Astrocyte of the cerebellum (primary cell): Measurements from ENCODE around the gene GATA5.

Source experiments
- DNase-seq: peaks from one replicate; pipeline ENCODE4 v3.0.0-alpha.2; 2011; ENCODE audit warnings: low read depth
- H3K4me3 ChIP-seq: 2 replicates; pipeline ENCODE4 v1.5.1; 2011; ENCODE audit warnings: mild to moderate bottlenecking, low read depth, low read length, moderate library complexity
- in situ Hi-C: cut with HindIII; loops from 2 replicates; pipeline ENCODE4 v1.10.0; 2017; ENCODE audit warnings: low sequenced_read_pairs
- TF ChIP-seq, protein P1 (sequence below): IDR thresholded peaks from 2 replicates; pipeline ENCODE4 v1.5.1; 2012; ENCODE audit warnings: low read length, low read depth, moderate library complexity, mild to moderate bottlenecking; ENCODE audit errors: missing control alignments

The GATA5 gene

DNA sequence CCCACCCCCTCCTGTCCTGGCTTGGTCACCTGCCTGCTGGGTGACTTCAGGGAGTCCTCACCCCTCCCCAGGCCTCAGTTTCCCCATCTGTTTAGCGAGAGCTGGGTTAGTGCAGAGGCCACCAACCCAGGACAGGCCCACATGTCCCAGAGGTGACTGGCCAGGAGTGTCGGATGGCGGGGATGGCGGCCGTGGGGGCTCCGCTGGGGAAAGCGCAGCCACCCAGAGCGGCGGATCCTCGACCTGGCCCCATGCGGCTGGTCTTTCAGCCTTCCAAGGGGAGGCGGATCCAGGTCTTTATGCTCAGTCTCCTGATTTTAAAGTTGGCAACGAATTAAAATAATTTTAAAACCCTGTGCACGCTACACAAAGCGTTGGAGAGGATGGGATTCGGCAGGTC is 31.0 kb upstream of the GATA5 start:
- no peak overlapping the region for H3K4me3 ChIP-seq
- DNase-seq: no peak
- in situ Hi-C loops: no loop called here
- TF ChIP-seq, protein P1, sequence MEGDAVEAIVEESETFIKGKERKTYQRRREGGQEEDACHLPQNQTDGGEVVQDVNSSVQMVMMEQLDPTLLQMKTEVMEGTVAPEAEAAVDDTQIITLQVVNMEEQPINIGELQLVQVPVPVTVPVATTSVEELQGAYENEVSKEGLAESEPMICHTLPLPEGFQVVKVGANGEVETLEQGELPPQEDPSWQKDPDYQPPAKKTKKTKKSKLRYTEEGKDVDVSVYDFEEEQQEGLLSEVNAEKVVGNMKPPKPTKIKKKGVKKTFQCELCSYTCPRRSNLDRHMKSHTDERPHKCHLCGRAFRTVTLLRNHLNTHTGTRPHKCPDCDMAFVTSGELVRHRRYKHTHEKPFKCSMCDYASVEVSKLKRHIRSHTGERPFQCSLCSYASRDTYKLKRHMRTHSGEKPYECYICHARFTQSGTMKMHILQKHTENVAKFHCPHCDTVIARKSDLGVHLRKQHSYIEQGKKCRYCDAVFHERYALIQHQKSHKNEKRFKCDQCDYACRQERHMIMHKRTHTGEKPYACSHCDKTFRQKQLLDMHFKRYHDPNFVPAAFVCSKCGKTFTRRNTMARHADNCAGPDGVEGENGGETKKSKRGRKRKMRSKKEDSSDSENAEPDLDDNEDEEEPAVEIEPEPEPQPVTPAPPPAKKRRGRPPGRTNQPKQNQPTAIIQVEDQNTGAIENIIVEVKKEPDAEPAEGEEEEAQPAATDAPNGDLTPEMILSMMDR: no peak

DNA sequence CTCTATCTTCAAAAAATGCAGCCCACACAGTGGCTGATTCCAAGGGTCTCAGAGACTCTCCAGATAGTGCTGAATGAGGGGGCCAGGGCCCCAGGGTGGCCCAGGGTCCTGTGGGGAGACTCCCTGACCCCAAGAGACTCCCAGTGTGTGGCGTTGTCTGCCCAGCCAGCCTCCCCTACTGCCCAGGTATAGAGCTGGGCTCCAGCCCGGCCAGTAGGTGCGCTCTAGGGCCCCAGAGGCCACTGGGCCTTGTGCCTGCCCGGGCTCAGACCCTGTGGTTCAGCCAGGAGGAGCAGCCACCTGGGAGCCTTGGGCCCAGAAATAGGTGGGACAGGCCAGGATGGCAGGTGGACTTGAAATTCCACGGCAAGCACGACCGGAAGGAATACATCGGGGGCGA is 30.3 kb upstream of the GATA5 start:
- no peak overlapping the region for H3K4me3 ChIP-seq
- DNase-seq: no peak
- TF ChIP-seq, protein P1: no peak
- in situ Hi-C loops: no loop called here

DNA sequence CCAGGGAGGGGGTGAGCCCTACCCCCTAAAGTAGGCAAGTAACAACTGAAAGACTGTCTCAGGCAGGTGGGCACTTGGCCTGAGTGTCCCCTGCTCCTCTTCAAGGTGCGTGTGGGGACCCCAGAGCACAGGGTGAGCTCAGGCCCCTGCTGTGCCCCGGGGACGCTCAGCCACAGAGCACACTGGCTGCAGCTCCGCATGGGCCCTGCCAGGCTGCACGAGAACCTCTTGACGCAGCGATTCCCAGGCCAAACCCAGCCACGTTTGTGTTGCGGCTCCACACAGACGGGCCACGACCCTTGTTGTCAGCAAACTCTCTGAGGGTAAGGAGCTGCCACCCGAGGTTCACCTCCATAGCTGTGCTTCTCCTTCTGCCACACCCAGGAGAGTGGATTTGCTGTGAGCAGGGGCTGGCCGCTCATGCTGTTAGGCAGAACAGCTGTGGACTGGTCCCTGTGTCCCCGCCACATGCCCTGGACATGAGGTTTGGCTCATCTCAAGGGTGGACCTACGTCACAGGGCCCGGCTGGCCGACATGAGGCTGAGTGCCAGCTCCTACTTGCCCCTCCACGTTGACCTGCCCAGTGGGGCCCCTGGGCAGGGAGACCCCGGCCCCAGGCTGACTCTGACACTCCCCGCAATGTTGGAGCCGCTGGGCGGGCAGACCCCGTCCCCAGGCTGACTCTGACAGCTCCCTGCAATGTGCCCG is 29.7 kb upstream of the GATA5 start:
- H3K4me3 ChIP-seq: no peak overlapping the region
- TF ChIP-seq, protein P1: no peak
- no peak for DNase-seq
- in situ Hi-C loops: no loop called here

DNA sequence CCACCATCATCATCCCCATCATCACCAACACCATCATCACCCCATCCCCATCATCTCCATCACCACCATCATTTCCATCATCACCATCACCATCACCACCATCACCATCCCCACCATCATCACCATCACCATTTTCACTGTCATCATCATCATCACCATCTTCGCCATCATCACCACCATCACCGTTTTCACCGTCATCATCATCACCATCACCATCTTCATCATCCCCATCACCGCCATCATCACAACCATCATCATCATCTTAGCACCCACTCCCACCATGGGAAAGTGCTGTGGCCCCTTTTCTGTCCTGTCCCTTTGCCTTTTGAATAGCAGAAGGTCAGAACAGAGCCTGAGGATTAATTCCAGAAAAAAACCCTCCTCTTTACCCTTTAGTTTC is 28.5 kb upstream of the GATA5 start:
- in situ Hi-C loops: no loop called here
- TF ChIP-seq, protein P1: no peak
- DNase-seq: no peak
- H3K4me3 ChIP-seq: no peak overlapping the region

DNA sequence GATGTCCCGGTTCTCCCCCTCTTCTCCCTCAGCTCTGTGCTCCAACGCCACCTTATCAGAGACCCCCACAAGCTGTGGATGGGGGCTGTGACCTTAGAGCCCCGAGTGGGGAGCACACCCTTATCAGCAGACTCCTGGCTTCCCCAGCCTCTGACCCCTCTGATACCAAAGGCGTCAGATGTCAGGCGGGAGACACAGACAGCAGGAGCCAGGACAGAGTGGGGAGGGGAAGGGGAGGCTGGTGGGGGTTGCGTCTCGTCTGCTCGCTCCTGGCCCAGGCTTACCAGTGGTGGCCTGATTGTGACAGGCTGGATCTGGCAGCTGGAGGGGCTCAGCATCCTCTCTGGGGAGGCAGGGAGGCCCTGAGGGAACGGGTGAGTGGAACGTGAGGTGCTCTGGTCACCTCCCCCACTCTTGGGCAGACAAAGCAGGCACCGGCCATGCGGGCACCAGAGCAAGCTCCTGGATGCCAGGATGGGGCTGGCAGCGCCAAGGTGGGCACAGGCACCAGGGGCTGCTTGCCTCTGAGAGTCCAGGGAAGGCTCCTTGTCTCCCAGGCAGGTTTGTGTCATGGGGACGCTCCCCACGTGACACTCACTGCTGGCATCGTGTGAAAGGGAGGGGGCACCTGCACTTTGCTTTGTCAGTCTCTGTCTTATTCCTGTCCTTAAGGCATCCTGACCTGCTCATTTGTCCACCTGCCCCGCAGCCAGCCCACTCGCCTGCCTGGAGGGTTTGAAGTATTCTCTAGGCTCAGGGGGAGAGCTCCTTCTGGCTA is 27.8 kb upstream of the GATA5 start:
- in situ Hi-C loops: no loop called here

DNA sequence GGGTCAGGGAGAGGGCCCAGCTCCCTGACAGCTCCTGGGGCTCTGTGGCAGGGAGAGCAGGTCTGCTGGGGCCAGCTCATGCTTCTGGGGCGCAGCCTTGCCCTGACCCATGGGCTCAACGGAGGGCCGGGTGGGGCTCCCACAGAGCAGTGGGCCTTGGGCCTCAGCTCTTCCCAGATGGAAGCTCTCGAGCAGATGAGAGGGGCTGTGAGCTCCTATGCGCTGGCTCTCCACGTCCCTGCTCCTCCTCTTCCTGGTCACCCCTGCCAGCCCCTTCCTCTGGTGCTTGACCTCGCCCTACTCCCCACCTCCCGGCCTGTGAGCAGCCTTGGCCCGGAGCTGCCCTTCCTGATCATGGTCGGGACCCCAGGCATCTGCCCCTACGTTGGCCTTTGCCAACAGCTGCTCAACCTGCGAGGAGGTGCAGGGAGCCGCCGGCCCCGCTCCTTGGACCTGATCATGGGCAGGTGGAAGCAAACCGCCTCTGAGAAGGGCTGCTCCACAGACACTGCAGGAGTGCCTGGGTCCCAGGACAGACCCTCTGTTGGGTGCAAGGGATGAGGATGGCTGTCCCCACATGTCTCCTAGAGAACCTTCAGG is 26.8 kb upstream of the GATA5 start:
- H3K4me3 ChIP-seq: no peak overlapping the region
- TF ChIP-seq, protein P1: no peak
- DNase-seq: no peak
- in situ Hi-C loops: no loop called here

More for the DNA sequence above, 27.8 kb upstream of the GATA5 start:
- TF ChIP-seq, protein P1: no peak
- no peak for DNase-seq
- no peak overlapping the region for H3K4me3 ChIP-seq
